Natural killer cell (primary cell): ENCODE results near the gene ARID1B. TPM values are rescaled to one million over a fixed set of nuclear protein-coding genes. Genes with fewer than 3 reads are reported as not detected.

Experiments
- ATAC-seq, 3 donors: fragments of 150-1000 bp in 2 of 3; fragments of 200-7000 bp in 1 of 3; cut with Tn5 transposase; 1 replicate in 1 of 3; 2 replicates in 2 of 3; pipeline ENCODE4 v1.10.0; 2021; ENCODE audit warnings: mild to moderate bottlenecking in 2 of 3, moderate library complexity in 2 of 3
- DNase-seq, 2 donors: peaks; one replicate each; pipeline versions ENCODE4 v3.0.0 to v3.0.0-alpha.2; 2013 to 2021; ENCODE audit warnings: mixed read lengths in 1 of 2
- H3K27ac ChIP-seq: one replicate; pipeline ENCODE4 v1.5.1; 2013; ENCODE audit warnings: mild to moderate bottlenecking, low read length
- H3K27me3 ChIP-seq: one replicate; pipeline ENCODE4 v1.6.1; 2013; ENCODE audit warnings: low read length; ENCODE audit not compliant: control insufficient read depth, insufficient read depth
- H3K36me3 ChIP-seq: one replicate; pipeline ENCODE4 v1.6.1; 2013; ENCODE audit warnings: low read length; ENCODE audit not compliant: control insufficient read depth, insufficient read depth
- H3K4me1 ChIP-seq: one replicate; pipeline ENCODE4 v1.6.1; 2013; ENCODE audit warnings: low read length; ENCODE audit not compliant: control insufficient read depth, insufficient read depth
- H3K4me3 ChIP-seq: one replicate; pipeline ENCODE4 v1.5.1; 2013; ENCODE audit warnings: low read length
- H3K9me3 ChIP-seq: one replicate; pipeline ENCODE4 v1.6.1; 2013; ENCODE audit warnings: low read length; ENCODE audit not compliant: control insufficient read depth, insufficient read depth
- H3K27ac Mint-ChIP-seq, 2 donors: one replicate each; pipeline ENCODE4 v1.8.0; 2022; ENCODE audit warnings: mild to moderate bottlenecking in 2 of 2, mixed read lengths in 2 of 2, moderate library complexity in 1 of 2
- H3K27me3 Mint-ChIP-seq, 2 donors: one replicate each; pipeline ENCODE4 v1.8.0; 2022; ENCODE audit warnings: low read depth in 2 of 2, mixed read lengths in 2 of 2
- H3K36me3 Mint-ChIP-seq: one replicate; pipeline ENCODE4 v1.8.0; 2022; ENCODE audit warnings: mixed read lengths
- H3K4me1 Mint-ChIP-seq, 2 donors: one replicate each; pipeline ENCODE4 v1.8.0; 2022; ENCODE audit warnings: mixed read lengths in 2 of 2
- H3K4me3 Mint-ChIP-seq: one replicate; pipeline ENCODE4 v1.8.0; 2022; ENCODE audit warnings: mild to moderate bottlenecking, moderate library complexity, mixed read lengths
- H3K9me3 Mint-ChIP-seq, 2 donors: one replicate each; pipeline ENCODE4 v1.8.0; 2022; ENCODE audit warnings: mixed read lengths in 2 of 2
- CTCF ChIP-seq: fragments of 200-600 bp; IDR thresholded peaks from one replicate; pipeline ENCODE4 v1.8.0; 2022; ENCODE audit warnings: antibody characterized with exemption
- WGBS: methylation state at CpG from one replicate; pipeline ENCODE4 v1.1.7; 2013; ENCODE audit warnings: missing lambda C conversion rate; ENCODE audit not compliant: insufficient coverage; 5-methylcytosine and 5-hydroxymethylcytosine counted together
- intact Hi-C: fragments of 100-400 bp; cut with micrococcal nuclease; formaldehyde crosslinking; loops from one replicate; pipeline ENCODE4 v1.14.2; 2022
- total RNA-seq, 4 donors: library from RNA; stranded (reverse); fragments of 120-200 nt in 1 of 4; gene quantifications; one replicate each; pipeline versions ENCODE4 v1.2.3 to v1.2.4, GENCODE V29; 2013 to 2022

The ARID1B gene
- total RNA-seq, 3 donors from 2014 or later (not counting 1 experiment from before 2014, with no cell fraction given) = 180 to 201 (median 189) TPM

DNA sequence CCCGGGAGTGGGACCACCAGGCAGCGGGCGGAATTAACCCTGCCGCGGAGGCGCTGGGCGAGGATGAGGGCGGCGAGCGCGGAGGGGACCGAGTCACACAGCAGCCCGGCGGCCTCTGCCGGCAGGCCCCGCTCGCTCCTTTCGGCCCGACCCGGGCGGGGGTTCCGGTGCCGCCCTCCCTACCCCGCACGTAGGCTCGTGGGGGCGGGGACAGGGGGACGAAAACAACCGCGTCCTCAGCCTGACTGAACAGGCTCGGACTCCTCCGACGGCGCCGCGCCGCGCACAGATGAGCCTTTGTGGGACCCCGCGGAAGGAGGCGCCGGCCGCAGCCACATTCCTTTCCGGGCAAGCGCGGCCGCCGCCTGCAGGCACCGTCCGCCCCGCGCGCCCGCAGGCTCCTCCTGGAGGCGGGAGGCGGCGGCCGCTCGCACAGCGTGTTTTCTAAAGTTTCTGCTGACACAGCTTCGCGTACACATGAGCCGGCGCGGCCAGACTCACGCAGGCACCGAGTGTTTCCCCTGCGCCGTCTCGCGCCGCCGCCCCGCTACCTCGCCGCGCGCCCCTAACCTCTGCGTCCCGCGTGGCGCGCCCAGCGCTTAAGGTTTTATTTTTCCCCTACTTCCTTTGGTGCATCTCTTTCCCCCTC, 244.3 kb downstream of the ARID1B start:
- under 1% methylated on average over 84 of the region's 84 CpGs for WGBS

DNA sequence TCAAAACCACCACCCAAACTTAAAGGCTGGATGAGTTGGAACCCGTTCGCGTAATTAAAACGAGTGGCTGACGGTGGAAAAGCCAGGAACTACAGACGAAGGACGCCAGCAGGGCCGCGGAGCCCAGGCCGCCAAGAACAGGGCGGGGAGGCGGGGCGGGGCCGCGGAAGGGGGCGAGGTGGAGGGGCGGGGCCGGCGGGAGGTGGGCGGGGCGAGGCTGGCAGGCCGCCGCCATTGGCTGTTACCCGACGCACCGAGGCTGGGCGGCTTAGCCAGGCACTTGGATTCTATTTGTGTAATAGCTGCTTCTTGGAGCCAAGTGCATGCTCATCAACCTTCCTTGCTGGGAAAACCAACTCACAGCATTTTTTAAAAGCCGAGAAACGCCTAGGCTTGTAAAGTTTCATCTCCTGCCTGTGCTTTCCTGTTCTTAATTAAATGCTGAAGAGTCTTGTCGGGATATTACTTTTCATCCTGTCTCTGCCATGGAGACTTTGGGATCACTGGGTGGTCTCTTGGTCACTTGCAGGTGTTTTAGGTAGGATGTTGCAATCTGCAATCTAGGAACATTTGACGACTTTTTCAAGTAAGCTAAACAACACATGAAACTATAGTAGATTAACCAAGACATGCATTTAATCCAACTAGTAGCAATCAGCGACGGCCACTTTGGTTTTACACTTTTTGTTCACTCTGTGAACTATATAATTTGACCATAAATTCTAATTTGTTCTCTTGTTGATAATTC, 245.0 kb downstream of the ARID1B start:
- H3K4me1 ChIP-seq = peaks cover 6% of the 10 kb centered on the region

More for the DNA sequence above, 244.3 kb downstream of the ARID1B start:
- H3K9me3 ChIP-seq = no peaks in the 10 kb centered on the region
- peak; percentile 39 for TF ChIP-seq CTCF
- ATAC-seq = peak; percentile 74 to 92 (median 80)
- DNase-seq = peak; percentile 90 to 92
- peak overlapping the region; percentile 96 for H3K27ac Mint-ChIP-seq
- intact Hi-C loops = loop anchor here (2.0 to 5.0 kb wide), 6 partner anchors 36 to 335 kb away; no protein-coding TSS in a partner anchor
- H3K4me3 ChIP-seq = peak overlapping the region; percentile 84
- H3K36me3 ChIP-seq = no peaks in the 10 kb centered on the region
- H3K4me1 Mint-ChIP-seq = peaks cover 40 to 43% of the 10 kb centered on the region in 2 donors
- H3K4me1 ChIP-seq = peaks cover 6% of the 10 kb centered on the region
- H3K27me3 Mint-ChIP-seq = no peaks in the 10 kb centered on the region
- H3K9me3 Mint-ChIP-seq = no peaks in the 10 kb centered on the region
- peak overlapping the region; percentile 97 for H3K27ac ChIP-seq
- no peaks in the 10 kb centered on the region for H3K36me3 Mint-ChIP-seq
- H3K4me3 Mint-ChIP-seq = peak overlapping the region; percentile 95
- H3K27me3 ChIP-seq = no peaks in the 10 kb centered on the region

DNA sequence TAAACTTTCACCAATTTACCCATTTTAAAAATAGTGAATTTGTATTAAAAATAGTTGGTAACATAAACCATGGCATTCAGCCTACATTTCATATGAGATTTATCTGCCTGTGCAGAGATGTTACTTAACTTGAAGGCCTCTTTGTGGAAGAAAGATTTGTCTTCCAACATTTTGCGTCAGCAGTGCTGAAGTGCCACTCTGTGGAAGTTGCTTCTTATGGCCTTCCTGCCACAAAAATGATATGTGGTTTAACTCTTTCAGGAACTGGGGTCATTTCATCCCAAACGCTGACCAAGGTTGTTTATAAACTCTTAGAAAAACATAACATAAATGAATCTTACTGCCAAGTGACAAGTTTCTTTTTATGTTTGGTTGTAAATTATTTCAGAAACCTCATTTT, 246.8 kb downstream of the ARID1B start:
- intact Hi-C loops = loop anchor here (5.0 kb wide), 3 partner anchors 33 to 248 kb away; no protein-coding TSS in a partner anchor
- Histone ChIP-seq H3K27ac (no peak overlapping the region), H3K4me3 (no peak overlapping the region), H3K27me3 (no peaks in the 10 kb centered on the region), H3K9me3 (no peaks in the 10 kb centered on the region), H3K4me1 (peaks cover 6% of the 10 kb centered on the region), H3K36me3 (no peaks in the 10 kb centered on the region)
- no peak for TF ChIP-seq CTCF
- DNase-seq (no peak), ATAC-seq (no peak)
- H3K27ac Mint-ChIP-seq = no peak overlapping the region
- H3K36me3 Mint-ChIP-seq = no peaks in the 10 kb centered on the region
- H3K4me1 Mint-ChIP-seq = peaks cover 33 to 36% of the 10 kb centered on the region in 2 donors
- H3K4me3 Mint-ChIP-seq = no peak overlapping the region
- H3K9me3 Mint-ChIP-seq = no peaks in the 10 kb centered on the region
- H3K27me3 Mint-ChIP-seq = no peaks in the 10 kb centered on the region
- WGBS = 43% methylated on average over 1 of the region's 2 CpGs

More for the DNA sequence above, 245.0 kb downstream of the ARID1B start:
- H3K36me3 ChIP-seq = no peaks in the 10 kb centered on the region
- TF ChIP-seq CTCF = no peak
- H3K4me3 Mint-ChIP-seq = peak overlapping the region; percentile 95
- no peaks in the 10 kb centered on the region for H3K27me3 ChIP-seq
- peak overlapping the region; percentile 84 for H3K4me3 ChIP-seq
- H3K27ac Mint-ChIP-seq = peak overlapping the region; percentile 96
- WGBS = 4% methylated on average over 32 of the region's 33 CpGs
- intact Hi-C loops = loop anchor here (2.0 to 5.0 kb wide), 6 partner anchors 35 to 335 kb away; no protein-coding TSS in a partner anchor
- no peaks in the 10 kb centered on the region for H3K36me3 Mint-ChIP-seq
- no peaks in the 10 kb centered on the region for H3K27me3 Mint-ChIP-seq
- DNase-seq (peak; percentile 80 to 91), ATAC-seq (peak; percentile 65 to 85 (median 66))
- H3K27ac ChIP-seq = peak overlapping the region; percentile 97
- H3K9me3 ChIP-seq = no peaks in the 10 kb centered on the region
- no peaks in the 10 kb centered on the region for H3K9me3 Mint-ChIP-seq
- peaks cover 40 to 43% of the 10 kb centered on the region in 2 donors for H3K4me1 Mint-ChIP-seq
